HG02840 (cell line): Measurements from ENCODE around the gene TIGD1.
"Not testable (repeated sequence)": the region's sequence is repeated elsewhere in the genome, so short reads cannot be mapped to it uniquely, and the experiment has no call there.

Experiments
- ATAC-seq: cut with Tn5 transposase; IDR thresholded peaks from one replicate; pipeline ENCODE4 v1.9.1; 2021; ENCODE audit warnings: mild to moderate bottlenecking, moderate library complexity, moderate number of reproducible peaks; ENCODE audit not compliant: unreplicated experiment, low FRiP score

TIGD1 gene

DNA sequence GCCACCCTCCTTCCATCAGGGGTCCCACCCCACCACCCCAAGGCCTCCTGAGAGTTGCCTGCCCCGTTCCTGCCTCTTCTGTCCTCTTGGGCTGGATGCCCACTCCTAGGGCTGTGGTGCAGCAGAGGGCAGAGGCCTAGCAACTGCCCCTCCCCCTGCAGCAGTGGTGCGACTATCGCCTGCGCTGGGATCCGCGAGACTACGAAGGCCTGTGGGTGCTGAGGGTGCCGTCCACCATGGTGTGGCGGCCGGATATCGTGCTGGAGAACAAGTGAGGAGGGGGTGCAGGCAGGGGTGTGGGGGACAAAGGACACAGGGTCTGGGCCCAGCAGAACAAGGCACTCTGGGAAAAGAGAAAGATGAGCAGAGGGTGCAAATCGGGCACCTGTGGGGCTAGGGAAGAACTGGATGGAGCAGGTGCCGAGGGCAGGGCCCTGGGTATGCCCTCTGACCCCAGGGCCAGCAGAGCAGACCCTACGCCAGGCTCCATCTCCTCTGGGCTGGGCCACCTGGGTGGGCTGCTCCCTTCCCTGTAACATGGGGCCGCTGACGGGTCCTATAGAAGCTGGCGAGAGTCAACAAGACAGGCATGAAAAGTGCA lies 9.8 kb downstream of the TIGD1 start:
- ATAC-seq = no peak

DNA sequence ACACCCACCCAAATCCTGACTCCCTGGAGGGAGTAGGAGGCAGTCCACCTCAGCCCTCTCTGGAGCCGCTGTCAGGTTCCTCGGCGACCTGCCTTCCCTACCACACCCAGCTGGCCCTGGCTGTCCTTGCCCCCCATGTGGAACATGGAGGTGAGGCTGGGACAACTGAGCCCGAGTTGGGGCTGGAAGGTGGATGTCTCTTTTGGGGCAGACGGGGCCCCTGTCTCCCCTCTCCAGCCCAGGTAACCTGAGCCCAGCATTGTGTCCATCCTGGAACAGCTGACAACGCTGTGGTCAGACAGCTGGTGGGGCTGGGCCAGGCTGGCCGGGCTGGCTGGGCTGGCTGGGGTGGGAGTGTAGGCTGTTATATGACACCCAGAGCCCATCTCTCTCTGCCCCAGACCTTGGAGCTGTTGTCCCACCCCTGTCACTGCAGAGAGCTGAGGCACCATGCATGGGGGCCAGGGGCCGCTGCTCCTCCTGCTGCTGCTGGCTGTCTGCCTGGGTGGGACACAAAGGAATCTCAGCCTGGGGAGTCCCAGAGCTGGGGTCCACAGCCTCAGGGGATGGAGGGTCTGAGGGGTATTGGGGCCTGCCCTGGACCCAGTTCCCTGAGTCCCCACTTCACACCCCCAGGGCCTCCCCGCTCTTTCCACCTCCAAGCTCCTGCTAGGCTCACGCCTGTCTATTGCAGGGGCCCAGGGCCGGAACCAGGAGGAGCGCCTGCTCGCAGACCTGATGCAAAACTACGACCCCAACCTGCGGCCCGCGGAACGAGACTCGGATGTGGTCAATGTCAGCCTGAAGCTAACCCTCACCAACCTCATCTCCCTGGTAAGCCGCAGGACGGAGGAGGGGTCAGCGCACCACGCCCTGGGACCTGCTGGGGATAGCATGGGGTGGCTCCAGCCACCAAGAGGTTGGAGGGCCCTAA lies 10.8 kb downstream of the TIGD1 start, which contains the start of gene CHRNG:
CHRNG (plus strand) TSS at position 395 of the 934 bp plus-strand sequence; CDS start at position 451, 56 bp downstream.
- no peak for ATAC-seq

DNA sequence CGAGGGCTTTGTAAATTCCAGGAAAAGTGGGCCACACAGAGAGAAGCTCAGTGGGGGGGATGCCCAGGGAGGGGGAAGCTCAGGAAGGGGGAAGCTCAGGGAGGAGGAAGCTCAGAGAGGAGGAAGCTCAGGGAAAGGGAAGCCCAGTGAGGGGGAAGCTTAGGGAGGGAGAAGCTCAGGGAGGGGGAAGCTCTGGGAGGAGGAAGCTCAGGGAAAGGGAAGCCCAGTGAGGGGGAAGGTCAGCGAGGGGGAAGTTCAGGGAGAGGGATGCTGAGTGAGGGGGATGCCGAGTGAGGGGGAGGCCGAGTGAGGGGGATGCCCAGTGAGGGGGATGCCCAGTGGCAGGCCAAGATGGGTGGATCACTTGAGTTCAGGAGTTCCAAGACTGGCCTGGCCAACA lies 11.7 kb downstream of the TIGD1 start:
- ATAC-seq = no peak

DNA sequence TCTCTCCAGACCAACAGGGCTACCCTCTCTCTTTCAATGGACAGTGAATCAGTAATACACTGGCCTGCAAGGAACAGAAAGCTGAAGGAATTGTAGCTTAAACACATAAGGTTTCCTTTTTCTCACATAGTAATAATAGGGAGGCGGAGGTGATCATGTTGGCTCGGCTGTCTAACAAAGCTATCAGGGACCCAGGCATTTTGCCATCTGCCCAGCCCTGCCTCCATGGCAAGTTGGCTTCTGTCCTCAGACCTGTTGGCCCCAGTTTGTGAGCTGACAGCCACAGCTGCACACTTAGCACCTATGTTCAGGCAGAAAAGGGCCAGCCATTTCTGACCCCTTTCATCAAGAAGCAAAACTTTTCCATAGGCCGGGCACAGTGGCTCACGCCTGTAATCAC lies 12.9 kb downstream of the TIGD1 start:
- no peak for ATAC-seq

DNA sequence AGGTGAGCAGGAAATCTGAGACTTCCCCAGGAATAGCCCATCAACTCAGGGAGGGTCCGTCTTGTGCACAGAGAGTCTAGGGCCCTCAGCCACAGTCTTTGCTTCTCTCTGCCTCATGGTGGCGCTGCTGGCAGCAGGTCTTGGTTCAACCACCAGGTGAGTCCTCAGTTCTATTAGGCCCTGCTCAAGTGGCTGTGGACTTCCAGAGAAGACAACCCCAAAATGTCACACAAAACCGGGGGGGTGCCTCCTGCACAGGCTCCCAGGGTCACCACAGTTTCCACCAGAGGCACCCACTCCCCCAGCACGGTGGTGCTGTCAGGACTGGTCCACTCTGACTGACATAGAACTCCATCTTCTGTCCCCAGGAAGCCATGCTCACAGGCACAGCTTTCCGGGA lies 13.3 kb downstream of the TIGD1 start:
- ATAC-seq = no peak

DNA sequence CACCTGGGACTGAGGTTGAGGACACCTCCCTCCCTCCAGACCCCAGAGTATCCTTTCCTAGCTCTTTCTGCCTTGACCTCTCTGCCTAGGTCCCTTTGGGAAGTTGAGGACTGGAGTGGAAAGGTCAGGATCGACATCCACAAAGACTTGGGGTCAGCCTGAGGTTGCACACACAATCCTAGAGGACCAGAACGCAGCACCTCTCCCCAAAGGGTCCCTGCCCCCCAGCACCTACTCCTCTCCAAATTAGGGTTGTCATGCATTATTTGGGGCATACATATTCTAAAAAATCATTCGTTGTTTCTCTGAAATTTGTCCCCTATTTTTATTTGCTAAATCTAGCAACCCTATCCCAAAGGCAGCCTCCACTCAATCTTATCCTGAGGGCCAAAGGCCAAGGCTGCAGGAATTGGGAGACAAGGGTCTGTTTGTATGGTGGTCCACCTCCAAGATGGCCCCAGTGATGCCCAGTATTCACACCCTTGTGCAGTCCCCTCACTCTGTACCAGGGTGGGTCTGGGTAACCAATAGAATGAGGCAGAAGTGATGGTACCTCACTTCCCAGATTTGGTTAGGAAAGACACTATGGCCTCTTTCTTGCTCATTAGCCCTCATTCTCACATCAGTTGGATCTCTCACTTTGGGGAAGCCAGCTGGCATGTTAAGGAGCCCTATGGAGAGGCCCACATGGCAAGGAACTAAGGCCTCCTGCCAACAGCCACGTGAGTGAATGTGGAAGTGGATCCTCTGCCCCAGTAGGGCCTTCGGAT lies 14.4 kb downstream of the TIGD1 start:
- ATAC-seq = no peak

DNA sequence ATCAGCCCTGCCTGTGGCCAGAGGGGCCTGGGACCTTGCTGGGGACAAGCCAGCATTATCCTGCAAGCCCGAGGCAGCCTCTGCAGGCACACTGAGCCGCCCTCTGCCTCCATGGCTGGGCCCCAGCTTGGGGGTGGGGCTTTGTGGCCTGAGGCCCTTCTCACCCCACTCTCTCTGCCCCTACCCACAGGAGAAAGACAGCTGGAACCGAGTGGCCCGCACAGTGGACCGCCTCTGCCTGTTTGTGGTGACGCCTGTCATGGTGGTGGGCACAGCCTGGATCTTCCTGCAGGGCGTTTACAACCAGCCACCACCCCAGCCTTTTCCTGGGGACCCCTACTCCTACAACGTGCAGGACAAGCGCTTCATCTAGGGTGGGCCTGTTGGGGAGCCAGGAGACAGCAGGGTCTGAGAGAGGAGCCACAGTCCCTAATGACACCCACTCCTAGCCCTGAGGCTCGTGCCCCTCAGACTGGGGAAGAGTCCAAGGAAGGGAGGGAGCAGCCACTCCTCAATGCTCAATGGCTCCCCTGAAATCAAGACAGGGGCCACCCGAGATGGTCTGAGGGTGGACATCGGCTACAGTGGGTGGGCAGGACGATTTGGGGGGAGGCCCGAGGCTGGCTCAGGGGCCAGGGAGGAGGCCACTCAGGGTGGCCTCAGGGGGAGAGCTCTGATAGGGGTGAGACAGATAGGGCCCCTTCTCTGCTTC lies 15.3 kb downstream of the TIGD1 start:
- no peak for ATAC-seq

DNA sequence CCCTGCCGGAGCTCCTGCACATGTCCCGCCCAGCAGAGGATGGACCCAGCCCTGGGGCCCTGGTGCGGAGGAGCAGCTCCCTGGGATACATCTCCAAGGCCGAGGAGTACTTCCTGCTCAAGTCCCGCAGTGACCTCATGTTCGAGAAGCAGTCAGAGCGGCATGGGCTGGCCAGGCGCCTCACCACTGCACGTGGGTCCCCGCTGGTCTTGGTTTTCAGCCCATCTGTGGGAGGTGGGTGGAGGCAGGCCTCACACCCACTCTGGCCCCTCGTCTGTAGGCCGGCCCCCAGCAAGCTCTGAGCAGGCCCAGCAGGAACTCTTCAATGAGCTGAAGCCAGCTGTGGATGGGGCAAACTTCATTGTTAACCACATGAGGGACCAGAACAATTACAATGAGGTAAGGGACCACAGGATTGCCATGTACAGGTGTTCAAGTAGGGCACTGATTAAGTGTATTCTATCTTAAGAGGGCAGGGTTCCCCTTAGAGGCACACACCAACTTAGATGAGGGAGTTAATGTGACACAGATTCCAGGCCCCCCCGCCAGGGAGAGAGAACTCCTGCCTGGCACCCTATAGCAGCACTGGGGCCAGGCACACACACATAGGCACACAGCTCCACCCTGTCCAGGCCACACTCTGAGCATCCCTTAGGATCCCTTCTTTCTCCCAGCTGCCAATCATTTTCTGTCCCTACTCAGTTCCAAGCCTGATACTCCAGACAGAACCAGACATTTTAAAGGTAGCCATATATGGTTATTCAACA lies 16.2 kb downstream of the TIGD1 start:
- ATAC-seq = no peak

DNA sequence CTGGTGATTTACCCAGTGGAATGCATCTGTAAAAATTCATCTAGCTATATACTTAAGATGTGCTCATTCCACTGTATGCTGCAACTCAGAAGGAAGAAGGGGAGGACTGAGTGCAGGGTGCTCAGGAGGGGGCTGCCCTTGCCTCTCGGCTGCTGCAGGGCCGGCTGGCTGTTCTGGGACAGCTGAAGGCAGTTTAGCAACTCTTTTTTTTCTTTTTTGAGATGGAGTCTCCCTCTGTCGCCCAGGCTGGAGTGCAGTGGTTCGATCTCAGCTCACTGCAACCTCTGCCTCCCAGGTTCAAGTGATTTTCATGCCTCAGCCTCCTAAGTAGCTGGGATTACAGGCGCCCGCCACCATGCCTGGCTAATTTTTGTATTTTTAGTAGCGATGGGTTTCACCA lies 17.5 kb downstream of the TIGD1 start:
- ATAC-seq = not testable (repeated sequence)

DNA sequence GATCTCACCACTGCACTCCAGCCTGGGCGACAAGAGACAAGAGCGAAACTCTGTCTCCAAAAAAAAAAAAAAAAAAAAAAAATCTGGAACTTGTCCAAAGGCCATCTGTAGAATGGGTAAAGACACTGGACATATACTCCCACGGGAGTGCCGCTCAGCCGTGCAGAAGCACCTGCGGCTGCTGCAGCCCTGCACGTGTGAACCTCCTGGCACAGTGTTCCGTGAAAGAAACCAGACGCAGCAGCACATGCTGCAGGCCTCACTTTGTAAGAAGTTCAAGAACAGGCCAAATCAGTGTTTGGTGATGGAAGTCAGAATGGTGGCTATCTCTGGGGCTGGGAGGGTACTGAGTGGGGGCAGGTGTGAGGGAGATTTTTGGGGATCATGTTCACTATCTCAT lies 17.9 kb downstream of the TIGD1 start:
- ATAC-seq = no peak

DNA sequence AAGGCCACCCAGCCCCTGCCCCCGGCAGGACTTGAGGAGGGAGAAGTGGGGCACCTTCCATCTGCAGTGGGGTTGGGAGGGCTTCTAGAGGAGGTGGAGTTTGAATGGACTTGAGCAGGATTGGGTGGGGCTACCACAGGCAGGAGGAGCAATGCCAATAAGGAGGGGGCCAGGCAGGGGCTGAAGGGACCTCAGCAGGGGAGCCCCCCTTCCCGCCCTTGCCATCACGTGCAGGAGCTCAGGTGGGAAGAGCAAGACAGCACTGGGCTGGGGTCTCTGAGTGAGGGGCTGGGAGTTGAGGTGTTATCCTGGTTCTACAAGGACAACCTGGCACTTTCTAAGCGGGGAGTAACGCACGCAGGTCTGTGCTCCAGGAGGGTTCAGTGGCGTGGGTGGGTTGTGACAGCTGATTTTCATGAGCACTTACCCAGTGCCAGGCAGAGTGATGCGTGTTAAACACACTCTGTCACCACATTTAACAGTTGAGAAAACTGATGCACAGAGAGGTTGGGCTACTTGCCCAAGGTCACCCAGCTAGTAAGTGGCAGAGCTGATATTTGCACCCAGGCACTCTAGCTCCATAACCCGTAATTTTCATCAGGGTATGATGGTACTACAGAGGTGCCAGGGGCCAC lies 19.6 kb downstream of the TIGD1 start:
- no peak for ATAC-seq

DNA sequence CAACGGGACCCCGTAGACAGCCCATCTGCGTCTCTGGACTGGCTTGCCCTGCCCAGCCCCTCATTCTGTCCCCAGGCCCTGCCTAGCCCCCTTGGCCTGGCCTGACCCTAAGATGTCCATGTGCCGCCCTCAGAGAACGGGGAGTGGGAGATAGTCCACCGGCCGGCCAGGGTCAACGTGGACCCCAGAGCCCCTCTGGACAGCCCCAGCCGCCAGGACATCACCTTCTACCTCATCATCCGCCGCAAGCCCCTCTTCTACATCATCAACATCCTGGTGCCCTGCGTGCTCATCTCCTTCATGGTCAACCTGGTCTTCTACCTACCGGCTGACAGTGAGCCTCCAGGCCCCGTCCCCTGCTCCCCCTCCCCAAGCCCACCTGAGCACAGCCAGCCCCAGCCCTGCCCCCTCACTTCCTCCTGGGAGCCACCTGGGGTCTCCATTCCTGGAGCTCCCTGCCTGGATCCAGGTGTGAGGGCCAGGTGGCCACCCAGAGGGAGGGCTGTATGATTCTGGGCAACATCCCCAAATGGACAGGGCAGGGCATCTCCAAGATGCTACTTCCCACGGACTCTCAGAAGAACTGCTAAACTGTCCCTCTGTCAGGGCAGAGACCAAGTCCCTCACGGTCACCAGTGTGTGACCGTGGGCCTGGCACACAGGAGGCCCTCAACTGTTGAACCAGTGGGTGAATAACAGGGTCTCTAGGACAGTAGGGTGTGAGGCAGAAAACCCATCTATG lies 20.4 kb downstream of the TIGD1 start:
- no peak for ATAC-seq

DNA sequence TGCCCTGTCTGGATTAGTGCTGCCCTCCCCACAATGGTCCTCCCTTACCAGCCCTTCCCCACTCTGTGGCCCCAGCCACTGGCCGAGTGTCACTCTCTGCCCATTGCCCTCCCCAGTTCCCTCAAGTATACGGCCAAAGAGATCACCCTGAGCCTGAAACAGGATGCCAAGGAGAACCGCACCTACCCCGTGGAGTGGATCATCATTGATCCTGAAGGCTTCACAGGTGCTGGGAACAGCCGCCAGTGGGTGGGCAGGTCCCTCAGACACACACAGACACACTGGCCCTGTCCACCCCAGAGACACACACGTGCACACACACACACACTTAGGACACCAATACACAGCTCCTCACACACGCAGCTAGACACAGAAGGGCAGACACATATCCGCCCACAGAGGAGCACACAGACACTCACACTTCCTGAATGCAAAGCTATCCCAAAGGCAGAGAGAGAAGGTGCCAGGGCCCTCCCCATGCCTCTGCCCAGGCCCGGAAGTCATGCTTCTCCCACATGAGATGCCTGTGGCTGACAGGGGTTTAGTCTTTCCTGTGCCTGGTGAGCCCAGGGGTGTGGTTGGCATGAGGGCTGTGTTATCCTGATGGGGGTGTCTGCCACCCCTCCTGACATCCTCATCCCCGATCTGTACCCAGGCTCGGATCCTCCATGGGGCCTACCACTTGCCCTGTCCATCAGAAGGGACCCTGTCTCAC lies 21.5 kb downstream of the TIGD1 start:
- ATAC-seq = no peak

DNA sequence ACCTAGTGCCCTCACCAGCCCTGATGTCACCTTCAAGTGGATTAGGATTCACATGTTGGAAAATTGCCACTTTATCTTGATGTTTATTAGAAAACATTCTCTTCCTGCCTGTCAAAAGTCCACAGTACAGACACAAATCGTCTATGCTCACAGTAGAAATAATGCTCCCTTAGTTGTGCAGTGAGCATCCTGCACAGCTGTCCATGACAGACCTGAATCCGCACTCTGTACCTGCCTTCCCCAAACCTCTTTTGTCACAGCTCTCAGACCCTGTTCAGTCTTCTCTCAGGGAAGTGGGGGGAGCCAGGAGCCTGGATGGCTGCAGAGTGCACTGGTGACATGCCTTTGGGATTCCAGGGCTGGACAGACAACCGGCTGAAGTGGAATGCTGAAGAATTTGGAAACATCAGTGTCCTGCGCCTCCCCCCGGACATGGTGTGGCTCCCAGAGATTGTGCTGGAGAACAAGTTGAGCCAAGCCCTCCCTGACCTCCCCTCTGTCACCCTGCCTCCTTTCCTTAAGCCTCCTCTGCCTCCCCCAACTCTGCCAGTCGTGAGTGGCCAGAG lies 22.4 kb downstream of the TIGD1 start:
- ATAC-seq = no peak

DNA sequence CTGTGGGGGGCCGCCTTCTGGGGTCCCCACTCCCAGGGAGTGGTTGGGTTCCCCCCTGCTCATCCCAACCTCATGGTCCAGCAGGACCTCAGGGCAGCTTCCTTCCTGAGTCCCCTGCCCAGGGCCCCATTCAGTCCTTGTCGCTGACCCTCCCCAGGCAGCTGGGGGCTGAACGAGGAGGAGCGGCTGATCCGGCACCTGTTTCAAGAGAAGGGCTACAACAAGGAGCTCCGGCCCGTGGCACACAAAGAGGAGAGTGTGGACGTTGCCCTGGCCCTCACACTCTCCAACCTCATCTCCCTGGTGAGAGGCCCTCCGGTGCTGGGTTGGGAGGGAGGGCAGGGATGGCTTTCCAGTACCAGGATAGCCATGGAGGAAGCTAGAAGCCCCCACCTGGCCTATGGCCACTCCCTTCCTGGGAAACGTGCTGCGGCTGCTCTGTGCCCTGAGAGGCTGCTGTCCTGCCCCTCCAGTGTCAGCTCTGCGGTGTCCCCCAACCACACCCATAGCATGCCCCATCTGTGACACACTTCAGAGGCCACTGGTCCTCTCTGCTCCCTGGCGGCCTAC lies 23.9 kb downstream of the TIGD1 start:
- no peak for ATAC-seq

DNA sequence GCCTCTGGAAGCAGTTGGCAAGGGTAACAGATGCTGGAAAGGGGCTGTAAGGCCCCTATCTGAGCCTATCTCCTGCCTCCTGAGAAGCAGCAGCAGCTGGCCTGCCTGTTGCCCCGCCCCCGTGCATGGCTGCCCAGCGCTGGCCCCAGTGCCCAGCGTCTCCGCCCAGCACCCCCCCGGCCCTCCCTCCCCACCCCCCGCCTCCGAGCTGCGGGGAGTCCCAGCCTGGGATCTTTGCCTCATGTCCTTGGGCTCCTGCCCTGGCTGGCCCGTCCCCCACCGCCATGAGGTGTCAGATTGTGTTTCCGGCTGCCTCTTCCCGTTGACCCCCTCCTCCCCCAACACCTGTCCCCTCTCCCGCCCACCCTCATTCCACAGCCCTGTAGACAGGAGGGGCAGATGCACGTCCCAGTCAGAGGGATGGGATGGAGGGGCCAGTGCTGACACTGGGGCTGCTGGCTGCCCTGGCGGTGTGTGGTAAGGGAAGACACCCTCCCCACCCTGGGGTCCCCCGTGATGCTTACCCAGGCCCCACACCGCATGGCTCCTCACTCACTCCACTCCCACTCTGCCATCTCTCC lies 24.5 kb downstream of the TIGD1 start, which contains the start of gene CHRND:
CHRND (plus strand) TSS at position 370 of the 581 bp plus-strand sequence; CDS start at position 426, 56 bp downstream.
- no peak for ATAC-seq

DNA sequence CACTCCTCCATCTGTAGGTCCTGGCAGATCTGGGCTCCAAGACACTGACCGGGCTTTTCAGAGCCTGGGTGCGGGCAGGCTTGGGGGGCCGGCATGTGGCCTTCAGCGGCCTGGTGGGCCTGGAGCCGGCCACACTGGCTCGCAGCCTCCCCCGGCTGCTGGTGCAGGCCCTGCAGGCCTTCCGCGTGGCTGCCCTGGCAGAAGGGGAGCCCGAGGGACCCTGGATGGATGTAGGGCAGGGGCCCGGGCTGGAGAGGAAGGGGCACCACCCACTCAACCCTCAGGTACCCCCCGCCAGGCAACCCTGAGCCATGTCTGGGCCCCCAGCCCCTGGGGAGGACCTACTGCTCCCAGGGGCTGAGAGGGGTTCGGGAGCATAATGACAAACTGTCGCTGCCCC lies 25.2 kb downstream of the TIGD1 start:
- no peak for ATAC-seq
